A673 (cell line): ENCODE data around the gene GAK.

Source experiments
- CTCF ChIP-seq: fragments of 300-800, 200-600 bp; sonication (generic); conservative IDR thresholded peaks from 2 replicates; pipeline ENCODE4 v1.5.1; 2017; ENCODE audit warnings: low read depth, mild to moderate bottlenecking, antibody characterized with exemption, low read length, moderate library complexity, mixed read lengths
- EZH2 ChIP-seq: fragments of 200-600 bp; sonication (generic); IDR thresholded peaks from 2 replicates; pipeline ENCODE4 v1.6.1; 2017; ENCODE audit warnings: borderline replicate concordance, low read depth, mild to moderate bottlenecking, mixed read lengths, antibody characterized with exemption, low read length; ENCODE audit not compliant: poor library complexity, severe bottlenecking

- TF ChIP-seq CTCF (no peak), EZH2 (no peak)
Measured at GRCh38 chr4:893995-894705, 38.0 kb downstream of the GAK start.
